ENCODE measurements around the gene SNX6. TPM values are rescaled to one million over a fixed set of nuclear protein-coding genes. Genes with fewer than 3 reads are reported as not detected.

SNX6 gene
- total and polyA plus RNA-seq, 9 donors, result 44.3 to 80.3 (median 64.5) TPM

- H3K4me3 ChIP-seq, result no peak overlapping the region
- H3K4me1 ChIP-seq (ENCODE audit: insufficient read depth), result peaks cover 1% of the 10 kb centered on the region
- DNase-seq, result no peak
- H3K36me3 ChIP-seq, result no peaks in the 10 kb centered on the region
- H3K27me3 ChIP-seq, result no peaks in the 10 kb centered on the region
- H3K27ac ChIP-seq, result no peak overlapping the region
- H3K9me3 ChIP-seq, result no peaks in the 10 kb centered on the region
- no peak for TF ChIP-seq EP300 (IDR thresholded peaks at IDR 0.05)
- TF ChIP-seq POLR2A (IDR thresholded peaks at IDR 0.05), result no peak
- no peak for TF ChIP-seq CTCF (IDR thresholded peaks at IDR 0.05)
- 95 to 98% (median 97%) methylated on average over 6 of the region's 6 CpGs for WGBS, 3 donors
- intact Hi-C loops (cut with DNase I), result no loop called here
Measured at GRCh38 chr14:34615507-34615906, 14.4 kb downstream of the SNX6 start.

GRCh38 chr14:34614638-34615037, 15.3 kb downstream of the SNX6 start:
- Histone ChIP-seq H3K36me3 (no peaks in the 10 kb centered on the region), H3K4me1 (ENCODE audit: insufficient read depth) (peaks cover 1% of the 10 kb centered on the region), H3K27me3 (no peaks in the 10 kb centered on the region), H3K9me3 (no peaks in the 10 kb centered on the region), H3K4me3 (no peak overlapping the region), H3K27ac (no peak overlapping the region)
- WGBS, 3 donors, result 96 to 98% (median 97%) methylated on average over 4 of the region's 4 CpGs
- intact Hi-C loops (cut with DNase I), result no loop called here
- DNase-seq, result no peak
- TF ChIP-seq POLR2A (IDR thresholded peaks at IDR 0.05), result no peak
- TF ChIP-seq EP300 (IDR thresholded peaks at IDR 0.05), result no peak
- no peak for TF ChIP-seq CTCF (IDR thresholded peaks at IDR 0.05)

- WGBS, 3 donors, result 34 to 47% (median 41%) methylated on average over 3 of the region's 3 CpGs
- Histone ChIP-seq H3K4me1 (ENCODE audit: insufficient read depth) (peaks cover 1% of the 10 kb centered on the region), H3K27ac (no peak overlapping the region), H3K9me3 (no peaks in the 10 kb centered on the region), H3K4me3 (no peak overlapping the region), H3K36me3 (no peaks in the 10 kb centered on the region), H3K27me3 (no peaks in the 10 kb centered on the region)
- TF ChIP-seq POLR2A (IDR thresholded peaks at IDR 0.05), result no peak
- no peak for TF ChIP-seq EP300 (IDR thresholded peaks at IDR 0.05)
- no peak for TF ChIP-seq CTCF (IDR thresholded peaks at IDR 0.05)
- no peak for DNase-seq
- intact Hi-C loops (cut with DNase I), result no loop called here
Measured at GRCh38 chr14:34610101-34610500, 19.8 kb downstream of the SNX6 start.

GRCh38 chr14:34605461-34605860, 24.5 kb downstream of the SNX6 start:
- Histone ChIP-seq H3K36me3 (no peaks in the 10 kb centered on the region), H3K9me3 (no peaks in the 10 kb centered on the region), H3K27me3 (no peaks in the 10 kb centered on the region), H3K4me1 (ENCODE audit: insufficient read depth) (no peaks in the 10 kb centered on the region), H3K27ac (no peak overlapping the region), H3K4me3 (no peak overlapping the region)
- DNase-seq, result no peak
- intact Hi-C loops (cut with DNase I), result no loop called here
- WGBS, 3 donors, result 89 to 99% (median 96%) methylated on average over 2 of the region's 2 CpGs
- TF ChIP-seq CTCF (IDR thresholded peaks at IDR 0.05), result no peak

DNA sequence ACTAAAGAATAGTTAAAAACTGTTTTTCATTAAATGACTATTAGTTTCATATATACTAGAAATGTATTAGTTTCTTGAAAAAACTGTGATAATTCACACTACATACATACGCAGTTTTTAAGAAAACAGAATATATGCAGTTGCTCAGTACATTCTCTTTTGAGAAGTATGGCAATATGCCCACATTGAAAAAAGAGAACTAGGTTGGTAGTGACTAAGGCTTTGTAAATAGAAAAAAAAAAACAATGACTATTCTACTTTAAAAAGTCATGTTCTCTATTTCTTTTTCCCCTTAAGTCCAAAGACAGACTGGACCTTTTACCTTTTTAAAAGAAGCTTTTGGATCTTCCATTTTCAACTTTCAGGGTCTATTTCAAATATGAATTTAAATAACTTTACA, 25.0 kb downstream of the SNX6 start:
- H3K27ac ChIP-seq, result no peak overlapping the region
- no peak overlapping the region for H3K4me3 ChIP-seq
- no peak for DNase-seq
- H3K9me3 ChIP-seq, result no peaks in the 10 kb centered on the region
- H3K36me3 ChIP-seq, result no peaks in the 10 kb centered on the region
- no peaks in the 10 kb centered on the region for H3K27me3 ChIP-seq
- WGBS, 3 donors, result 79 to 86% (median 84%) methylated on average over 1 of the region's 1 CpG
- no peaks in the 10 kb centered on the region for H3K4me1 ChIP-seq (ENCODE audit: insufficient read depth)
- TF ChIP-seq EP300 (IDR thresholded peaks at IDR 0.05), result no peak
- TF ChIP-seq POLR2A (IDR thresholded peaks at IDR 0.05), result no peak
- no peak for TF ChIP-seq CTCF (IDR thresholded peaks at IDR 0.05)
- intact Hi-C loops (cut with DNase I), result no loop called here

Data from ovary (tissue), 9 donors.